BE2C (cell line): ENCODE measurements around the gene RTRAF.

Source experiments
- DNase-seq: peaks from one replicate; pipeline ENCODE4 v3.0.0-alpha.2; 2020
- H3K27me3 ChIP-seq: fragments of 250-450 bp; sonication (Bioruptor Pico); 2 replicates; pipeline ENCODE4 v1.5.1; 2020; ENCODE audit warnings: mild to moderate bottlenecking
- H3K36me3 ChIP-seq: fragments of 250-450 bp; sonication (Bioruptor Pico); 2 replicates; pipeline ENCODE4 v1.5.1; 2020; ENCODE audit warnings: mild to moderate bottlenecking
- H3K4me1 ChIP-seq: fragments of 250-450 bp; sonication (Bioruptor Pico); 2 replicates; pipeline ENCODE4 v1.5.1; 2020
- H3K4me3 ChIP-seq: 2 replicates; pipeline ENCODE4 v1.5.1; 2011; ENCODE audit warnings: low read depth, low read length
- H3K9me3 ChIP-seq: fragments of 250-450 bp; sonication (Bioruptor Pico); 2 replicates; pipeline ENCODE4 v1.5.1; 2020
- TF ChIP-seq, protein P1 (sequence below): IDR thresholded peaks from 2 replicates; pipeline ENCODE4 v1.5.1; 2012; ENCODE audit warnings: mild to moderate bottlenecking, low read depth, low read length

The RTRAF gene

DNA sequence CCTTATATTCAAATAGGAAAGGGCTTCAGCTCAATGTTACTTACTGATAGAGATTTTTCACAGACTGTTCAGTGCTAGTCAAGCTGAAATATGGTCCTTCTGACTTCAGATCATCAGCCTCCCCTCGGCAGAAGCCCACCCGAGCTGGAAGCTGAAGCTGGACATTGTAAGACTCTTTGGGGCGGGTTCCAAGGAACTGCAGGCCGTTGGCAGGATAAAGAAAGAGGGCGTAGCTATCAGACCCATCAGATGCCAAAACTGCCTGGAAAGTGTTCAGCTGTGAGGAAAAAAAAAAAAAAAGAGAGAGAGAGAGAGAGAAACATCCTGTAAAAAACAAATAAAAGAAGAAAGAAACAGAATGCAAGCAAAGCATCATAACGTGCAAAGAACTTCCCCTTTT is 70.7 kb downstream of the RTRAF start:
- Histone ChIP-seq H3K9me3 (no peaks in the 10 kb centered on the region), H3K4me3 (no peak overlapping the region), H3K4me1 (peaks cover 18% of the 10 kb centered on the region), H3K27me3 (no peaks in the 10 kb centered on the region), H3K36me3 (no peaks in the 10 kb centered on the region)
- TF ChIP-seq, protein P1, sequence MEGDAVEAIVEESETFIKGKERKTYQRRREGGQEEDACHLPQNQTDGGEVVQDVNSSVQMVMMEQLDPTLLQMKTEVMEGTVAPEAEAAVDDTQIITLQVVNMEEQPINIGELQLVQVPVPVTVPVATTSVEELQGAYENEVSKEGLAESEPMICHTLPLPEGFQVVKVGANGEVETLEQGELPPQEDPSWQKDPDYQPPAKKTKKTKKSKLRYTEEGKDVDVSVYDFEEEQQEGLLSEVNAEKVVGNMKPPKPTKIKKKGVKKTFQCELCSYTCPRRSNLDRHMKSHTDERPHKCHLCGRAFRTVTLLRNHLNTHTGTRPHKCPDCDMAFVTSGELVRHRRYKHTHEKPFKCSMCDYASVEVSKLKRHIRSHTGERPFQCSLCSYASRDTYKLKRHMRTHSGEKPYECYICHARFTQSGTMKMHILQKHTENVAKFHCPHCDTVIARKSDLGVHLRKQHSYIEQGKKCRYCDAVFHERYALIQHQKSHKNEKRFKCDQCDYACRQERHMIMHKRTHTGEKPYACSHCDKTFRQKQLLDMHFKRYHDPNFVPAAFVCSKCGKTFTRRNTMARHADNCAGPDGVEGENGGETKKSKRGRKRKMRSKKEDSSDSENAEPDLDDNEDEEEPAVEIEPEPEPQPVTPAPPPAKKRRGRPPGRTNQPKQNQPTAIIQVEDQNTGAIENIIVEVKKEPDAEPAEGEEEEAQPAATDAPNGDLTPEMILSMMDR: no peak
- DNase-seq: no peak
